ENCODE data around the gene CSK.

- TF ChIP-seq, protein P1, sequence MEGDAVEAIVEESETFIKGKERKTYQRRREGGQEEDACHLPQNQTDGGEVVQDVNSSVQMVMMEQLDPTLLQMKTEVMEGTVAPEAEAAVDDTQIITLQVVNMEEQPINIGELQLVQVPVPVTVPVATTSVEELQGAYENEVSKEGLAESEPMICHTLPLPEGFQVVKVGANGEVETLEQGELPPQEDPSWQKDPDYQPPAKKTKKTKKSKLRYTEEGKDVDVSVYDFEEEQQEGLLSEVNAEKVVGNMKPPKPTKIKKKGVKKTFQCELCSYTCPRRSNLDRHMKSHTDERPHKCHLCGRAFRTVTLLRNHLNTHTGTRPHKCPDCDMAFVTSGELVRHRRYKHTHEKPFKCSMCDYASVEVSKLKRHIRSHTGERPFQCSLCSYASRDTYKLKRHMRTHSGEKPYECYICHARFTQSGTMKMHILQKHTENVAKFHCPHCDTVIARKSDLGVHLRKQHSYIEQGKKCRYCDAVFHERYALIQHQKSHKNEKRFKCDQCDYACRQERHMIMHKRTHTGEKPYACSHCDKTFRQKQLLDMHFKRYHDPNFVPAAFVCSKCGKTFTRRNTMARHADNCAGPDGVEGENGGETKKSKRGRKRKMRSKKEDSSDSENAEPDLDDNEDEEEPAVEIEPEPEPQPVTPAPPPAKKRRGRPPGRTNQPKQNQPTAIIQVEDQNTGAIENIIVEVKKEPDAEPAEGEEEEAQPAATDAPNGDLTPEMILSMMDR (conservative IDR thresholded peaks at IDR 0.05) = no peak
- TF ChIP-seq ZFX (IDR thresholded peaks at IDR 0.05) = no peak
Measured at GRCh38 chr15:74826921-74827320, 45.0 kb downstream of the CSK start.
